Chondrocyte (in vitro differentiated cells): ENCODE results near the gene CDH7. TPM values are rescaled to one million over a fixed set of nuclear protein-coding genes. Genes with fewer than 3 reads are reported as not detected.

Experiments
- DNase-seq: peaks from one replicate; pipeline ENCODE4 v3.0.0; 2021; ENCODE audit warnings: mixed read lengths, low spot score
- H3K27ac Mint-ChIP-seq: one replicate; pipeline ENCODE4 v1.8.0; 2021; ENCODE audit warnings: mild to moderate bottlenecking, moderate library complexity, mixed read lengths; ENCODE audit not compliant: unreplicated experiment
- H3K27me3 Mint-ChIP-seq: 2 replicates; pipeline ENCODE4 v1.8.0; 2021; ENCODE audit warnings: low read depth, mixed read lengths
- H3K36me3 Mint-ChIP-seq: 2 replicates; pipeline ENCODE4 v1.8.0; 2021; ENCODE audit warnings: low read depth, mixed read lengths
- H3K4me1 Mint-ChIP-seq: 2 replicates; pipeline ENCODE4 v1.8.0; 2021; ENCODE audit warnings: low read depth, mild to moderate bottlenecking, mixed read lengths
- H3K4me3 Mint-ChIP-seq: one replicate; pipeline ENCODE4 v1.8.0; 2021; ENCODE audit warnings: mild to moderate bottlenecking, moderate library complexity, mixed read lengths; ENCODE audit not compliant: unreplicated experiment
- H3K9me3 Mint-ChIP-seq: 2 replicates; pipeline ENCODE4 v1.8.0; 2021; ENCODE audit warnings: low read depth, mixed read lengths
- CTCF ChIP-seq: fragments of 200-600 bp; sonication (generic); IDR thresholded peaks from 2 replicates; pipeline ENCODE4 v1.5.0; 2021; ENCODE audit warnings: antibody characterized with exemption, mild to moderate bottlenecking, moderate library complexity
- total RNA-seq: library from RNA; stranded (reverse); gene quantifications from 3 replicates; pipeline ENCODE4 v1.2.1, GENCODE V29; 2021

Gene CDH7
- total RNA-seq, 1 donor from 2014 or later: not detected

- no peak for DNase-seq
- Mint-ChIP-seq H3K9me3 (no peaks in the 10 kb centered on the region), H3K27ac (no peak overlapping the region), H3K4me1 (no peaks in the 10 kb centered on the region), H3K4me3 (no peak overlapping the region), H3K36me3 (no peaks in the 10 kb centered on the region), H3K27me3 (no peaks in the 10 kb centered on the region)
- TF ChIP-seq CTCF: no peak
Observed at GRCh38 chr18:65846107-65846506, 95.3 kb downstream of the CDH7 start.

- peaks cover 2% of the 10 kb centered on the region for H3K27me3 Mint-ChIP-seq
- TF ChIP-seq CTCF: no peak
- H3K27ac Mint-ChIP-seq: no peak overlapping the region
- no peak for DNase-seq
- H3K4me1 Mint-ChIP-seq: no peaks in the 10 kb centered on the region
- no peaks in the 10 kb centered on the region for H3K9me3 Mint-ChIP-seq
- H3K36me3 Mint-ChIP-seq: no peaks in the 10 kb centered on the region
- H3K4me3 Mint-ChIP-seq: no peak overlapping the region
Observed at GRCh38 chr18:65852273-65852672, 101.5 kb downstream of the CDH7 start.

- Mint-ChIP-seq H3K9me3 (no peaks in the 10 kb centered on the region), H3K4me1 (no peaks in the 10 kb centered on the region), H3K27ac (no peak overlapping the region)
Observed at GRCh38 chr18:65859075-65859474, 108.3 kb downstream of the CDH7 start.

GRCh38 chr18:65869527-65869926 lies 118.7 kb downstream of the CDH7 start:
- Mint-ChIP-seq H3K27me3 (no peaks in the 10 kb centered on the region), H3K4me1 (no peaks in the 10 kb centered on the region), H3K27ac (no peak overlapping the region), H3K4me3 (no peak overlapping the region), H3K9me3 (no peaks in the 10 kb centered on the region), H3K36me3 (no peaks in the 10 kb centered on the region)
- no peak for TF ChIP-seq CTCF
- no peak for DNase-seq

More at GRCh38 chr18:65859075-65859474, 108.3 kb downstream of the CDH7 start:
- DNase-seq: no peak
- no peaks in the 10 kb centered on the region for H3K36me3 Mint-ChIP-seq
- no peak overlapping the region for H3K4me3 Mint-ChIP-seq
- no peaks in the 10 kb centered on the region for H3K27me3 Mint-ChIP-seq
- TF ChIP-seq CTCF: no peak

- DNase-seq: no peak
- H3K9me3 Mint-ChIP-seq: no peaks in the 10 kb centered on the region
- H3K4me3 Mint-ChIP-seq: no peak overlapping the region
- H3K4me1 Mint-ChIP-seq: no peaks in the 10 kb centered on the region
- H3K27me3 Mint-ChIP-seq: no peaks in the 10 kb centered on the region
- H3K36me3 Mint-ChIP-seq: no peaks in the 10 kb centered on the region
- H3K27ac Mint-ChIP-seq: no peak overlapping the region
- TF ChIP-seq CTCF: no peak
Observed at GRCh38 chr18:65876310-65876709, 125.5 kb downstream of the CDH7 start.
